ENCODE measurements around the gene UBE2I. TPM values are rescaled to one million over a fixed set of nuclear protein-coding genes. Genes with fewer than 3 reads are reported as not detected.

The UBE2I gene
- total RNA-seq, 2 experiments from 2014 or later, result 207 to 237 TPM

DNA sequence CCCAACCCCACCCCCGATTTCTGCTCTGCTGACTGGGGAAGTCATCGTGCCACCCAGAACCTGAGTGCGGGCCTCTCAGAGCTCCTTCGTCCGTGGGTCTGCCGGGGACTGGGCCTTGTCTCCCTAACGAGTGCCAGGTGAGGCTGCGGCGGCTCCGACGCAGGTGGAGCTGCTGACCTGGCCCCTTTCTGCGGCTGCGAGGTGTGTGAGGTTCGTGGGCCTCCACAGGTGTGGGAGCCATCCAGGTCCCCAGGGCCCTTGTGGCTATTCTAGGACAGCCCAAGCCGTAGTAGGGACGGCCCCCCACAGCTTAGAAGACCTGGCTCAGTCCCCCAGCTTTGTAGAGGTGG lies 3.0 kb downstream of the UBE2I start:
- peak overlapping the region; percentile 22 for H3K4me3 Mint-ChIP-seq
- ChIA-PET POLR2A (interaction anchor here (1.0 to 1.3 kb wide), 2 partner anchors 21 to 30 kb away, joined by 3 to 5 read pairs; partner anchors contain the start of gene BAIAP3), CTCF (interaction anchor here (1.1 kb wide), 1 partner anchor 18 kb away, joined by 3 read pairs; no protein-coding TSS in a partner anchor)
- peaks cover 38% of the 10 kb centered on the region for H3K4me1 Mint-ChIP-seq (ENCODE audit: low read depth)
- ATAC-seq (no peak), DNase-seq (no peak)
- H3K36me3 Mint-ChIP-seq (ENCODE audit: low read depth), result peaks cover 43% of the 10 kb centered on the region
- H3K9me3 Mint-ChIP-seq (ENCODE audit: insufficient read depth), result no peaks in the 10 kb centered on the region
- no peaks in the 10 kb centered on the region for H3K27me3 Mint-ChIP-seq (ENCODE audit: low read depth)
- H3K27ac Mint-ChIP-seq, result peak overlapping the region; percentile 11

DNA sequence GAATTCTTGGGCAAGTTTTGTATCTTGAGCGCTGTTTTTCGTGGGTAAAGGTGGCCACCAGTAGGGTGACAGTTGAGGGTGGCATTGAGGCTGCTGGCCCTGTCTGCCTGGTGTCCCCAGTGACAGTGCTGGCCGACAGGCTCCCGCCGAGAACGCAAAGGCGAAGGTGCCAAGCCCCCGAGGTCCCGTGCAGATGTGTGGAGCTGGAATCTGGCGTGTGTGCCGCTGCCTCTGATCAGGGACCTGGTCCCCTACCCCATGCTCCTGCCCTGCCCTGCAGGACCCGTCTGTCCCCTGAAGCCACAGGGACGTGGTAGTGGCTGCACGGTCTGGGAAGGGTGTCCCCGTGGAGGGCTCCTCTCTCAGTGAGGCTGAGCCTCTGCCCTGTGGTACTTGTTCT lies 3.5 kb downstream of the UBE2I start:
- POLR2A ChIA-PET, result interaction anchor here (1.0 kb wide), 1 partner anchor 20 kb away, joined by 3 read pairs; the partner anchor contains the start of gene BAIAP3
- Mint-ChIP-seq H3K27ac (no peak overlapping the region), H3K9me3 (ENCODE audit: insufficient read depth) (no peaks in the 10 kb centered on the region), H3K27me3 (ENCODE audit: low read depth) (no peaks in the 10 kb centered on the region), H3K4me3 (peak overlapping the region; percentile 22), H3K36me3 (ENCODE audit: low read depth) (peaks cover 47% of the 10 kb centered on the region), H3K4me1 (ENCODE audit: low read depth) (peaks cover 37% of the 10 kb centered on the region)
- ATAC-seq, result no peak
- CTCF ChIA-PET, result no interaction called here
- no peak for DNase-seq

DNA sequence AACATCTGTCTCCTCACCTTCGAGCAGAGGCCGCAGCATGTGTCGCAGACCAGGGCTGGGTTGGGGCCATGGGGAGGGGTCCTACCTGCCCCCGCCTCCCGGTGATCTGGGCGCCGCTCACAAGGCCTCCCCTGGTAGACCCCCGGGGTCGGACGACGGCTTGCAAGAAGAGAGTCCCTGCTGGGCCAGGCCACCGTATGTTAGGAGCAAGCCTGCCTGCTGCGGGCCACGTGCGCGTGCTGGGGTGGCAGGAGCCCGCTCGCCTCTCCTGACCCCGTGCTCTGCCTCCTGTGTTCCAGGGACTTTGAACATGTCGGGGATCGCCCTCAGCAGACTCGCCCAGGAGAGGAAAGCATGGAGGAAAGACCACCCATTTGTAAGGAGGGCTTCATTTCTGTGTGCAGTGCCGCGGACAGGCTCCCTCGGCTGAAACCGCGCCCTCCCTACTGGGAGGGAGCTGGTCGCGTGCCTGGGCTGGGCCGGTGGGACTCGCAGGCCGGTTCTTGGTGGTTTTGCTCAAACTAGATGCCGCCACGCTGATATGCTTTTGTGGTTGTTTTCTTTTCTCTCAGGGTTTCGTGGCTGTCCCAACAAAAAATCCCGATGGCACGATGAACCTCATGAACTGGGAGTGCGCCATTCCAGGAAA lies 4.4 kb downstream of the UBE2I start:
- H3K9me3 Mint-ChIP-seq (ENCODE audit: insufficient read depth), result no peaks in the 10 kb centered on the region
- no peak overlapping the region for H3K27ac Mint-ChIP-seq
- H3K4me1 Mint-ChIP-seq (ENCODE audit: low read depth), result peaks cover 32% of the 10 kb centered on the region
- ATAC-seq (no peak), DNase-seq (no peak)
- H3K36me3 Mint-ChIP-seq (ENCODE audit: low read depth), result peaks cover 54% of the 10 kb centered on the region
- no peak overlapping the region for H3K4me3 Mint-ChIP-seq
- ChIA-PET POLR2A (no interaction called here), CTCF (no interaction called here)
- H3K27me3 Mint-ChIP-seq (ENCODE audit: low read depth), result no peaks in the 10 kb centered on the region

DNA sequence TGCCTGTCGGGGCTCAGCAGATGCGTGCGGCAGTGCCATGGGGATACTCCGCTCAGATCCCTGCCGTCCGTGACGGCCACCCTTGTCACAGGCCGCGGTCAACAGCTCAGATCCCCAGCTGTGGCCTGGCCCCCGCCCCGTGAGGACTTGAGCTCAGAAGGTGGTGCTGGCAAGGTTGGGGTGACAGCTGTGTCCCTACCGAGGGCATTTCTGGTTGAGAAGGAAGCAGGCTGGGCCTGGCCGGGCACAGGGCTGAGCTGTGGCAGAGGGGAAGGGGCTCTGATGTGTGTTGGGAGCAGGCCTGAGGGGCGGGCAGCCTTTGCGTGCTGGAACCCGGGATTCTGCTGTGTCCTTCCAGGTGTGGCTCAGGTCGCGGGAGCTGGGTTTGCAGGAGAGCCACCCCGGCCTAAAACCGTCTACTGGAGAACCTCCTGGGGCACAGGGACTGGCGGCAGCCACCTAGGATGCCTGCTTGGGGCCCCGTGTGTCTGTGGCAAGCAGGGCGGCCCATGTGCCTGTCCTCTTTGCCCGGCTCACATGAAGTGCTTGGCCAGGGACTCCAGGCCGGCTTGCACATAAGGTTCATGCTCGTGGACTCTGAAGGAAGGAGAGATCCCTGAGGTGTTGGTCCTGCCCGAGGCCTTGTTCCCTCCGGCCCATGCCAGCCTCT lies 5.1 kb downstream of the UBE2I start:
- Mint-ChIP-seq H3K36me3 (ENCODE audit: low read depth) (peaks cover 58% of the 10 kb centered on the region), H3K4me1 (ENCODE audit: low read depth) (peaks cover 32% of the 10 kb centered on the region), H3K9me3 (ENCODE audit: insufficient read depth) (no peaks in the 10 kb centered on the region), H3K27ac (no peak overlapping the region), H3K4me3 (no peak overlapping the region), H3K27me3 (ENCODE audit: low read depth) (no peaks in the 10 kb centered on the region)
- no peak for DNase-seq
- POLR2A ChIA-PET, result no interaction called here
- ATAC-seq, result no peak
- CTCF ChIA-PET, result no interaction called here

DNA sequence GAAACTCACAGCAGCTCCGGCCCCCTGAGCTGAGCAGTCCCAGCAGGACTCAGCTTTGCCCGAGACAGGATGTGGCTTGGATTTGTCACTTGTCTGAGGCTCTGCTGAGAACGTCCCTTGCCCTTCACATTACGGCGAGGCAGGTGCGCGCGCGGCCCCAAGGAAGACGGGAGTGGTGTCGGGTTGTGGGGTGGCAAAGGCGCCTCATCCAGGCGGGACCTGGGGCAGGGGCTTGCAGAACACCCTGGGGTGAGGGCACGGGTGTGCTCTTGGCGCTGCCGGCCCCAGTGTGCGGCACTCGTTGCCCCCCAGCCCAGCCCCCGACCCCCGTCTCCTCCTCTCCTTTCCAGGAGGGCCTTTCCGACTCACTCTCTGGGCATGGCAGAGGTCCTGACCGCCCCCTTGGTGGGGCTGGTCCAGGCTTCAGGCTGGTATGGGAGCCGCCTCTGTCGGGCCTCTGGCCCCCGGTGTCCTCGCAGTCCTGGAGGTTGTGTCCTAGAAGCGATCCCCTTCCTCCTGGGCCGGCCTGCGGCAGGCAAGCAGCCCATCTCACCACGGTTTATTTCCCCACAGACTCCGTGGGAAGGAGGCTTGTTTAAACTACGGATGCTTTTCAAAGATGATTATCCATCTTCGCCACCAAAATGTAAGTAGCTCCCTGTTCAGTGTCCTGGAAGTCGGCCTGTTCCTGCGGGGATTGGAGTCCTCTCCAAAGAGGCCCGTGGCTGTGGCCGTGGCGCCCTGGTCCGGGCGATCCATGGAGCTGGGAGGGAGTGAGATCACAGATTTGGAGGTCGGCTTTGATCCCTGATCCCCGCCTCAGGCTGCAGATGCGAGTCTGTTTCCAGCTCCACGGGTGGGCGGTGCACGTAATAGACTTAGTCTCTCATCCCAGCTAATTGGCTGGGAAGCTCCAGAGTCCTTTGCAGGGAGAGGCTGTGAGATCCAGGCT lies 5.9 kb downstream of the UBE2I start:
- Mint-ChIP-seq H3K9me3 (ENCODE audit: insufficient read depth) (no peaks in the 10 kb centered on the region), H3K36me3 (ENCODE audit: low read depth) (peaks cover 62% of the 10 kb centered on the region), H3K4me1 (ENCODE audit: low read depth) (peaks cover 34% of the 10 kb centered on the region), H3K4me3 (no peak overlapping the region), H3K27ac (no peak overlapping the region), H3K27me3 (ENCODE audit: low read depth) (no peaks in the 10 kb centered on the region)
- no peak for DNase-seq
- ChIA-PET POLR2A (no interaction called here), CTCF (no interaction called here)
- no peak for ATAC-seq

DNA sequence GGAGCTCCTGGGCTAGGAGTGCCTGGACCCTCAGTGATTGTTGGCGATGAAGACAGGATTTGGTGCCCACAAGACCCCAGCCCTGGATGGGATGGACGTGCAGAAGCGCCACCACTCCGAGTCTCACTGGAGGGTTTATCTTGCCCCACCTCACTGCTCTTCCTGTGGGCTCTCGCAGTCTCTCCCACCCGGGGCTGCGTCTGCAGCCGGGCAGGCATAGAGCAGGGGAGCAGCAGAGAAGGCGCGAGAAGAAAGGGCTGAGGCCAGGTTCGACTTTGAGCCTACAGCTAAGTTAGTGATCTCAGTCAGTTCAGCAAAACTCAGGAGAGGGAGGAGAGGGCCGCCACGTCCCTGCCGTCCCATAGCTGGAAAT lies 6.6 kb downstream of the UBE2I start:
- DNase-seq, result no peak
- H3K27ac Mint-ChIP-seq, result peak overlapping the region; percentile 34
- no peak overlapping the region for H3K4me3 Mint-ChIP-seq
- ChIA-PET CTCF (no interaction called here), POLR2A (no interaction called here)
- peaks cover 61% of the 10 kb centered on the region for H3K36me3 Mint-ChIP-seq (ENCODE audit: low read depth)
- no peaks in the 10 kb centered on the region for H3K27me3 Mint-ChIP-seq (ENCODE audit: low read depth)
- H3K4me1 Mint-ChIP-seq (ENCODE audit: low read depth), result peaks cover 27% of the 10 kb centered on the region
- ATAC-seq, result no peak
- H3K9me3 Mint-ChIP-seq (ENCODE audit: insufficient read depth), result no peaks in the 10 kb centered on the region

DNA sequence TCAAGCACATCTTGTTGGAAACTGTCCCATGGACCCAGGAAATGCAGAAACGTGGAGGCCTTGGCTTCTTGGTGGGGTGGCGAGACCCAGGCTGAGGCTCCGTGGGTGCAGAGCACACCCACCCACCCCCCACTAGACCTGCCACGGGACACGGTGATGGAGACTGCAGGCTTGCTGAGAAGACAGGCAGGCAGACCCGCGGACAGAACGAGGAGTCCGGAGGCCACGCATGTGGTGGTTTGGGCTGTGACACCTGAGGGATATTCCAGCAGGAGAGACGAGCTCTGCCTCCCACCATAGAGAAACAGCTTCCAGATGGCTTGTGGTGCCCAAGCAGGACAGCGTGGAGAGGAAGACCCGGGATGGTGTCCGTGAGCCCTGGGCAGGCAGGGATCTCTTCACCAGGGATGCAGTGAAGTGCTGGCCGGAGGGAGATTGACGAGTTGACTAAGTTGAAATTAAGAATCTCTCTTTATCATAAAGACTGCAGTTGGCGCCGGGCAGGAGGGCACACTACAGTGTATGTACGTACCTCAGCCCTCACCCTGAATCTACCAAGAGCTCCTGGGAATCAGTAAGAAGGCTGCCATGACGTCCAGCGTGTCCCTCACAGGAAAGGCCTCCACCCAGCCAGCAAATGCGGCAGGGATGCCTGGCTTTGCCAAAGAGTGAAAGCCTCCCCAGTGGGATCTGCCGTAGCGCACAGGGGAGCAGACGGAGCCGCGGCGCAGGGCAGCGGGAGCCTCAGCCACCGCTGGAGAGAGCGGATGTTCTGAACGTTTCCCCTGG lies 8.2 kb downstream of the UBE2I start:
- H3K4me1 Mint-ChIP-seq (ENCODE audit: low read depth), result peaks cover 13% of the 10 kb centered on the region
- no peaks in the 10 kb centered on the region for H3K9me3 Mint-ChIP-seq (ENCODE audit: insufficient read depth)
- no peak overlapping the region for H3K27ac Mint-ChIP-seq
- no peak overlapping the region for H3K4me3 Mint-ChIP-seq
- ATAC-seq (no peak), DNase-seq (no peak)
- no peaks in the 10 kb centered on the region for H3K27me3 Mint-ChIP-seq (ENCODE audit: low read depth)
- H3K36me3 Mint-ChIP-seq (ENCODE audit: low read depth), result peaks cover 67% of the 10 kb centered on the region
- ChIA-PET POLR2A (no interaction called here), CTCF (no interaction called here)

DNA sequence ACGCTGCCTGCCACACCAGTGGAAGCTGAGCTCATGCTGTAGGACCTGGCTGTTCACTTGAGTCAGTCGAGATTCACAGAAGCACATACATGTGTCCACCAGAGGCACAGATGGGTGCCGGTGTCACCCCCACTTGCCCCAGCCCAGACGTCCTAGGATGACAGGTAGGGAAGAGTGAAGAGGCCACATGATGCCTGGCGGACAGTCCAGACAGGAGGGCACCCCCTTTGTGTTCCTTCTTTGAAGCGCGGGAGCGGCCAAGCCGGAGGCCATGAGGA lies 8.8 kb downstream of the UBE2I start:
- DNase-seq, result no peak
- Mint-ChIP-seq H3K36me3 (ENCODE audit: low read depth) (peaks cover 63% of the 10 kb centered on the region), H3K27me3 (ENCODE audit: low read depth) (no peaks in the 10 kb centered on the region), H3K4me3 (no peak overlapping the region), H3K27ac (no peak overlapping the region), H3K9me3 (ENCODE audit: insufficient read depth) (no peaks in the 10 kb centered on the region), H3K4me1 (ENCODE audit: low read depth) (peaks cover 8% of the 10 kb centered on the region)
- ChIA-PET CTCF (no interaction called here), POLR2A (no interaction called here)
- no peak for ATAC-seq

DNA sequence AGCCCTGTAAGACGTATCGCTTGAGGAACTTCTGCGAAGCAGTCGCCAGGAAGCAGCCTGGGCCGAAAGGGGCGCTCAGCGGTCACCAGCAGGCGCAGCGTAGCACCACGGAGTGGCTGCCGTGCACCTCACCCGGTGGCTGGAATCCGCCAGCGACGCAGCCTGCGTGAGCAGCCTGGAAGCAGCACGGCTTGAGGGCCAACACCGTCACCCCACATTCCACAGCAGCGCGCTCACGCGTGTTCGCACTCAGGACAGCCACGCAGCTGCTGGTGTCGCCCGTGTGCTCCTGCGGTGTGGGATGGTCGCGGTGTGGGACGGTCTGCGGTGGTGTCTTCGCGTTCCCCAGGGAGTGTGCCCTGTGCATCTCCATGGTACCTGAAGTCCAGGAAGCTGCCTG lies 9.6 kb downstream of the UBE2I start:
- DNase-seq (no peak), ATAC-seq (no peak)
- ChIA-PET CTCF (no interaction called here), POLR2A (interaction anchor here (0.7 kb wide), 1 partner anchor 23 kb away, joined by 3 read pairs; no protein-coding TSS in a partner anchor)
- Mint-ChIP-seq H3K4me1 (ENCODE audit: low read depth) (peaks cover 7% of the 10 kb centered on the region), H3K4me3 (no peak overlapping the region), H3K27me3 (ENCODE audit: low read depth) (no peaks in the 10 kb centered on the region), H3K9me3 (ENCODE audit: insufficient read depth) (no peaks in the 10 kb centered on the region), H3K36me3 (ENCODE audit: low read depth) (peaks cover 68% of the 10 kb centered on the region), H3K27ac (no peak overlapping the region)

DNA sequence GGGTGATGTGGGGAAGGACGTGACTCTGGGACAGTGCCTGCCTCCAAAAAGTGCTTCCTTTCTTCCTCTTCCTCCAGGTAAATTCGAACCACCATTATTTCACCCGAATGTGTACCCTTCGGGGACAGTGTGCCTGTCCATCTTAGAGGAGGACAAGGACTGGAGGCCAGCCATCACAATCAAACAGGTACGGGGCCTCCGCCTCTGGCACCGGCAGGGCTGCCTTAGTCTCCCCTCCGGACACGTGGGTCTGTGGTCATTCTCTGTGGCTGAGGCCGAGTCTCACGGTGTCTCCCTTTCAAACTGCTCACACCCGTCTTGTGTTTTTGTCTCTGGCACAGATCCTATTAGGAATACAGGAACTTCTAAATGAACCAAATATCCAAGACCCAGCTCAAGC lies 10.7 kb downstream of the UBE2I start:
- ChIA-PET POLR2A (no interaction called here), CTCF (no interaction called here)
- H3K4me1 Mint-ChIP-seq (ENCODE audit: low read depth), result peaks cover 2% of the 10 kb centered on the region
- peaks cover 67% of the 10 kb centered on the region for H3K36me3 Mint-ChIP-seq (ENCODE audit: low read depth)
- no peak overlapping the region for H3K4me3 Mint-ChIP-seq
- H3K27me3 Mint-ChIP-seq (ENCODE audit: low read depth), result no peaks in the 10 kb centered on the region
- no peaks in the 10 kb centered on the region for H3K9me3 Mint-ChIP-seq (ENCODE audit: insufficient read depth)
- DNase-seq (no peak), ATAC-seq (no peak)
- no peak overlapping the region for H3K27ac Mint-ChIP-seq

DNA sequence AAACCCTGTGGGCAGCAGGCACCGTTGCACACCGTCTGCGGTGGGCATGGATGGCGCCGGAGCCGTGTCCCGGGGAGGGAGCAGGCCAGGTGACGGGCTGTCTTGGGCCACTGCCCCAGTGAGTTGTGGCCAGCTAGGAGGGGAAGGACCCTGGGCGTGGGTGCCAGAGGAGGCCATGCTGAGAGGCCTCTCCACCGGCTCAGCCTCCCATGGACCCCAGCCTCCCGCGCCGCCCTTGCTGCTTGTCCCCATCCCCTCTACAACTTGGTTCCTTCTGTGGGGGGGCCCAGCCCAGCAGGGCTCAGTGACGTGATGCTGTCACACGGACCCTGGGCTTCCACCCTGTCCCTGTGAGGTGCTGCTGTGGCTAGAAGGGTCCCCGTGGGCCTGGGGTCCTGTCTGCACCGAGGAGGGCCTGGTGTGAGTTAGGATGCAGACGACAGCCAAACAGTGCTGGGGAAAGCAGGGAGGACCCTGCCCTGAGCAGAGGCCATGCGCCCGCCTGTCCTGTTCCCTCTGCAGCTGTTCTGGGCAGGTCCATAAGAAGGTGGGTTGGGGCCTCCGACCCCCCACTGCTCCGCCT lies 11.3 kb downstream of the UBE2I start:
- POLR2A ChIA-PET, result no interaction called here
- no peak for ATAC-seq

More for the DNA sequence above, 11.3 kb downstream of the UBE2I start:
- Mint-ChIP-seq H3K4me1 (ENCODE audit: low read depth) (peaks cover 2% of the 10 kb centered on the region), H3K27ac (no peak overlapping the region), H3K36me3 (ENCODE audit: low read depth) (peaks cover 67% of the 10 kb centered on the region), H3K9me3 (ENCODE audit: insufficient read depth) (no peaks in the 10 kb centered on the region), H3K4me3 (no peak overlapping the region), H3K27me3 (ENCODE audit: low read depth) (no peaks in the 10 kb centered on the region)
- CTCF ChIA-PET, result no interaction called here
- no peak for DNase-seq
